ENCODE results near the gene RNLS.

Gene RNLS

GRCh38 chr10:88616250-88616977, 33.3 kb upstream of the RNLS start:
- no peak overlapping the region for H3K4me3 ChIP-seq (replicated peaks in 1 of 2; ENCODE audit: low read depth in 2 of 2, low read length in 2 of 2)
- TF ChIP-seq, protein P1, sequence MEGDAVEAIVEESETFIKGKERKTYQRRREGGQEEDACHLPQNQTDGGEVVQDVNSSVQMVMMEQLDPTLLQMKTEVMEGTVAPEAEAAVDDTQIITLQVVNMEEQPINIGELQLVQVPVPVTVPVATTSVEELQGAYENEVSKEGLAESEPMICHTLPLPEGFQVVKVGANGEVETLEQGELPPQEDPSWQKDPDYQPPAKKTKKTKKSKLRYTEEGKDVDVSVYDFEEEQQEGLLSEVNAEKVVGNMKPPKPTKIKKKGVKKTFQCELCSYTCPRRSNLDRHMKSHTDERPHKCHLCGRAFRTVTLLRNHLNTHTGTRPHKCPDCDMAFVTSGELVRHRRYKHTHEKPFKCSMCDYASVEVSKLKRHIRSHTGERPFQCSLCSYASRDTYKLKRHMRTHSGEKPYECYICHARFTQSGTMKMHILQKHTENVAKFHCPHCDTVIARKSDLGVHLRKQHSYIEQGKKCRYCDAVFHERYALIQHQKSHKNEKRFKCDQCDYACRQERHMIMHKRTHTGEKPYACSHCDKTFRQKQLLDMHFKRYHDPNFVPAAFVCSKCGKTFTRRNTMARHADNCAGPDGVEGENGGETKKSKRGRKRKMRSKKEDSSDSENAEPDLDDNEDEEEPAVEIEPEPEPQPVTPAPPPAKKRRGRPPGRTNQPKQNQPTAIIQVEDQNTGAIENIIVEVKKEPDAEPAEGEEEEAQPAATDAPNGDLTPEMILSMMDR (IDR thresholded peaks at IDR 0.05; ENCODE audit: low read depth, low read length), result no peak
- DNase-seq (ENCODE audit: low read depth in 2 of 2), result peak in 1 of 2 donors; percentile 14

DNA sequence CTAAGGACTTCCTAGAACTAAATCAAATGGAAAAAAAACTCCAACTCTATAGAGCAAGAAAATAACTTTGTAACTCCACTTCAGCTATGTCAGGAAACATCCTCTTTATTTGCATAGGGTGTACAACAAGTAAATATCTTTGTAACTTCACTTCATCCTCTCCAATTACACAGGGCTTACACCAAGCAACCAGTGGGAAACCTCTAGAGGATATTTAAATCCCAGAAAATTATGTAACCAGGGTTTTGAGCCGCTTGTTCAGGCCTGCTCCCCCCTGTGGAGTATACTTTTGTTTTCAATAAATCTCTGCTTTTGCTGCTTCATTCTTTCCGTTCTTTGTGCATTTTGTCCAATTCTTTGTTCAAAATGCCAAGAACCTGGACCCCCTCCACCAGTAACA, 25.7 kb upstream of the RNLS start:
- DNase-seq (ENCODE audit: low read depth in 2 of 2), result peak in 1 of 2 donors; percentile 4
- H3K4me3 ChIP-seq (replicated peaks in 1 of 2; ENCODE audit: low read depth in 2 of 2, low read length in 2 of 2), result no peak overlapping the region
- TF ChIP-seq, protein P1 (IDR thresholded peaks at IDR 0.05; ENCODE audit: low read depth, low read length), result no peak

DNA sequence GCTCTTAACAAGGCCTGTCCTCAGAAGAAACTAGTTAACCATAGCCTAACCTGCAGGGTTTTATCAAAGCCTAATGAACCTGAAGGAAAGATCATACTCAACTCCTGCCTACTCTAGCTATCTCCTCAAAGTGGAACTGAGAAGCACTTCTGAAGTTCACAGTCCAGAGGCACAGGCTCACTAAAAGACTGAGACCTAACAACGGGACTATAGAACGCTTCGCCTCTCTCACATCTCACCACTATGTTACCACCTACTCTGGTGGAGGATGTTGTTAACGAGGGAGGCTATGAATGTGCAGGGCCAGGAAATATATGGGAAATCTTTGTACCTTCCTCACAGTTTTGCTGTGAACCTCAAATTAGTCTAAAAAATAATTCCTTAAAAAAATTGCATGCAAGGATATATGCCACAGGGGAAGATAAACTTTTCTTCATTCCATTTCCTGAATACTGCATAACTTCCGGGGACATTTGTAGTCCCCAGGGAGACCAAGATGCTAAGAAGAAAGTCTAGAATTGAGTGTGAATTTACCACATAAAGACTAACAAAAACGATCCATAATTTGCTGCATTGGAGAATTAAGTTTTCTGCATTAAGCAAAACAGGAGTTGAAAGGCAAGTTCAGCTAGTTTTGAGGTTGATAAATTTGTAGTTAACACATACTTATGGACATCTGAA, 25.1 kb upstream of the RNLS start:
- TF ChIP-seq, protein P1 (IDR thresholded peaks at IDR 0.05; ENCODE audit: low read depth, low read length), result no peak
- no peak overlapping the region for H3K4me3 ChIP-seq (replicated peaks in 1 of 2; ENCODE audit: low read depth in 2 of 2, low read length in 2 of 2)
- no peak for DNase-seq (ENCODE audit: low read depth in 2 of 2)

GRCh38 chr10:88598055-88598454, 14.9 kb upstream of the RNLS start:
- TF ChIP-seq, protein P1 (IDR thresholded peaks at IDR 0.05; ENCODE audit: low read depth, low read length), result no peak
- DNase-seq (ENCODE audit: low read depth in 2 of 2), result no peak
- no peak overlapping the region for H3K4me3 ChIP-seq (replicated peaks in 1 of 2; ENCODE audit: low read depth in 2 of 2, low read length in 2 of 2)

GRCh38 chr10:88594482-88594881, 11.4 kb upstream of the RNLS start:
- DNase-seq (ENCODE audit: low read depth in 2 of 2), result no peak
- TF ChIP-seq, protein P1 (IDR thresholded peaks at IDR 0.05; ENCODE audit: low read depth, low read length), result no peak
- H3K4me3 ChIP-seq (replicated peaks in 1 of 2; ENCODE audit: low read depth in 2 of 2, low read length in 2 of 2), result no peak overlapping the region

DNA sequence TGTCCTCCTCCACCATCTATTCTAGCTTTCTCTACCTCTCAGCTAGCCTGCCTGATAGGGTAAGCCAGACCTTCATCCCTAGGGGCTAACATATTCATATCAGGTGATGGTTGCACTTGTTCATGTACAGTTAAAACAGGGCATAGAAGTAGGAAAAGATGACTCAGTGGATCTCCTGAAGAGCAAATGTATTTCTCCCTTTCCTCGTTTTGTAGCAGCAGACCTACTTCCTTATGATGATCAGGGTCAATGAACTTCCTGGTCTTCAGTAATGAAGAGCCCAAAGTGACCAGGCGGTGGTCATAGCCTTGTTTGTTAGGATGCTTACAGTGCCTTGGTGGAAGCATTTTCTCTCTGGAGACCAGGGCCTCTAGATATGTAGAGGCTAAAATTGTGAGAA, 9.8 kb upstream of the RNLS start:
- H3K4me3 ChIP-seq (replicated peaks in 1 of 2; ENCODE audit: low read depth in 2 of 2, low read length in 2 of 2), result no peak overlapping the region
- no peak for DNase-seq (ENCODE audit: low read depth in 2 of 2)
- TF ChIP-seq, protein P1 (IDR thresholded peaks at IDR 0.05; ENCODE audit: low read depth, low read length), result no peak
